HG03280 (cell line): ENCODE results near the gene TREH.

Source experiments
- ATAC-seq: cut with Tn5 transposase; IDR thresholded peaks from one replicate; pipeline ENCODE4 v1.9.1; 2021; ENCODE audit warnings: mild to moderate bottlenecking, moderate library complexity; ENCODE audit not compliant: unreplicated experiment

Gene TREH

GRCh38 chr11:118631142-118631909 lies 48.1 kb downstream of the TREH start:
- ATAC-seq: no peak

- no peak for ATAC-seq
These were observed 49.4 kb downstream of the TREH start for GRCh38 chr11:118629761-118630661.

GRCh38 chr11:118628861-118629549 lies 50.4 kb downstream of the TREH start:
- ATAC-seq: no peak

GRCh38 chr11:118628432-118628831 lies 51.0 kb downstream of the TREH start:
- no peak for ATAC-seq

GRCh38 chr11:118628031-118628430 lies 51.4 kb downstream of the TREH start:
- no peak for ATAC-seq

GRCh38 chr11:118627566-118627965 lies 51.9 kb downstream of the TREH start:
- ATAC-seq: no peak

- no peak for ATAC-seq
These were observed 53.5 kb downstream of the TREH start for GRCh38 chr11:118625976-118626375.

- ATAC-seq: no peak
These were observed 54.3 kb downstream of the TREH start for GRCh38 chr11:118625036-118625690.

GRCh38 chr11:118623269-118623655 lies 56.2 kb downstream of the TREH start:
- no peak for ATAC-seq

- no peak for ATAC-seq
These were observed 56.8 kb downstream of the TREH start for GRCh38 chr11:118622376-118623268.

GRCh38 chr11:118621784-118622375 lies 57.6 kb downstream of the TREH start:
- no peak for ATAC-seq

GRCh38 chr11:118621071-118621783 lies 58.2 kb downstream of the TREH start:
- ATAC-seq: no peak

- ATAC-seq: no peak
These were observed 58.9 kb downstream of the TREH start for GRCh38 chr11:118620529-118621070.

- no peak for ATAC-seq
These were observed 59.8 kb downstream of the TREH start for GRCh38 chr11:118619444-118620197.

GRCh38 chr11:118618991-118619375 lies 60.5 kb downstream of the TREH start:
- no peak for ATAC-seq

- no peak for ATAC-seq
These were observed 61.1 kb downstream of the TREH start for GRCh38 chr11:118618115-118618990.

- ATAC-seq: no peak
These were observed 63.5 kb downstream of the TREH start for GRCh38 chr11:118615976-118616371.
